ENCODE data around the gene EML4. TPM values are rescaled to one million over a fixed set of nuclear protein-coding genes. Genes with fewer than 3 reads are reported as not detected.

Gene EML4
- total and polyA plus RNA-seq, 10 donors = 25.4 to 176 (median 88.2) TPM

GRCh38 chr2:42217914-42218313 lies 48.8 kb downstream of the EML4 start:
- H3K27ac ChIP-seq = peak overlapping the region in 3 of 8 donors; percentile 53 to 58 (median 57)
- WGBS, 5 donors = 73 to 89% (median 84%) methylated on average over 5 of the region's 5 CpGs
- H3K36me3 ChIP-seq = peaks cover 0 to 7% (median 0%) of the 10 kb centered on the region in 6 donors
- intact Hi-C loops (cut with DNase I; ENCODE audit: low total_unique reads) = no loop called here
- DNase-seq = no peak
- TF ChIP-seq, protein P1, sequence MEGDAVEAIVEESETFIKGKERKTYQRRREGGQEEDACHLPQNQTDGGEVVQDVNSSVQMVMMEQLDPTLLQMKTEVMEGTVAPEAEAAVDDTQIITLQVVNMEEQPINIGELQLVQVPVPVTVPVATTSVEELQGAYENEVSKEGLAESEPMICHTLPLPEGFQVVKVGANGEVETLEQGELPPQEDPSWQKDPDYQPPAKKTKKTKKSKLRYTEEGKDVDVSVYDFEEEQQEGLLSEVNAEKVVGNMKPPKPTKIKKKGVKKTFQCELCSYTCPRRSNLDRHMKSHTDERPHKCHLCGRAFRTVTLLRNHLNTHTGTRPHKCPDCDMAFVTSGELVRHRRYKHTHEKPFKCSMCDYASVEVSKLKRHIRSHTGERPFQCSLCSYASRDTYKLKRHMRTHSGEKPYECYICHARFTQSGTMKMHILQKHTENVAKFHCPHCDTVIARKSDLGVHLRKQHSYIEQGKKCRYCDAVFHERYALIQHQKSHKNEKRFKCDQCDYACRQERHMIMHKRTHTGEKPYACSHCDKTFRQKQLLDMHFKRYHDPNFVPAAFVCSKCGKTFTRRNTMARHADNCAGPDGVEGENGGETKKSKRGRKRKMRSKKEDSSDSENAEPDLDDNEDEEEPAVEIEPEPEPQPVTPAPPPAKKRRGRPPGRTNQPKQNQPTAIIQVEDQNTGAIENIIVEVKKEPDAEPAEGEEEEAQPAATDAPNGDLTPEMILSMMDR (IDR thresholded peaks at IDR 0.05 in 8 of 11, conservative IDR thresholded peaks at IDR 0.05 in 3 of 11) = no peak
- TF ChIP-seq POLR2A (IDR thresholded peaks at IDR 0.05) = no peak
- no peak for TF ChIP-seq POLR2AphosphoS5 (IDR thresholded peaks at IDR 0.05)
- no peaks in the 10 kb centered on the region for H3K27me3 ChIP-seq (replicated peaks in 1 of 7)
- H3K4me3 ChIP-seq = no peak overlapping the region
- H3K4me1 ChIP-seq = peaks cover 5 to 99% (median 50%) of the 10 kb centered on the region in 6 donors
- H3K9me3 ChIP-seq = no peaks in the 10 kb centered on the region

GRCh38 chr2:42218712-42219111 lies 49.6 kb downstream of the EML4 start:
- H3K4me3 ChIP-seq = no peak overlapping the region
- 94 to 99% (median 98%) methylated on average over 3 of the region's 3 CpGs for WGBS, 5 donors
- DNase-seq = no peak
- no peak for TF ChIP-seq POLR2AphosphoS5 (IDR thresholded peaks at IDR 0.05)
- TF ChIP-seq, protein P1 (IDR thresholded peaks at IDR 0.05 in 8 of 11, conservative IDR thresholded peaks at IDR 0.05 in 3 of 11) = no peak
- intact Hi-C loops (cut with DNase I; ENCODE audit: low total_unique reads) = no loop called here
- peaks cover 0 to 7% (median 0%) of the 10 kb centered on the region in 6 donors for H3K36me3 ChIP-seq
- no peaks in the 10 kb centered on the region for H3K9me3 ChIP-seq
- no peak overlapping the region for H3K27ac ChIP-seq
- H3K4me1 ChIP-seq = peaks cover 4 to 99% (median 55%) of the 10 kb centered on the region in 6 donors
- no peaks in the 10 kb centered on the region for H3K27me3 ChIP-seq (replicated peaks in 1 of 7)

- no peak for DNase-seq
- TF ChIP-seq POLR2AphosphoS5 (IDR thresholded peaks at IDR 0.05) (no peak), POLR2A (IDR thresholded peaks at IDR 0.05) (no peak)
- TF ChIP-seq, protein P1 (IDR thresholded peaks at IDR 0.05 in 8 of 11, conservative IDR thresholded peaks at IDR 0.05 in 3 of 11) = no peak
- H3K36me3 ChIP-seq = peaks cover 0 to 7% (median 0%) of the 10 kb centered on the region in 6 donors
- H3K9me3 ChIP-seq = no peaks in the 10 kb centered on the region
- H3K4me1 ChIP-seq = peaks cover 8 to 99% (median 59%) of the 10 kb centered on the region in 6 donors
- intact Hi-C loops (cut with DNase I; ENCODE audit: low total_unique reads) = no loop called here
- H3K27me3 ChIP-seq (replicated peaks in 1 of 7) = no peaks in the 10 kb centered on the region
- no peak overlapping the region for H3K4me3 ChIP-seq
- H3K27ac ChIP-seq = no peak overlapping the region
- 82 to 95% (median 87%) methylated on average over 3 of the region's 3 CpGs for WGBS, 5 donors
These were observed 50.0 kb downstream of the EML4 start for GRCh38 chr2:42219160-42219559.

DNA sequence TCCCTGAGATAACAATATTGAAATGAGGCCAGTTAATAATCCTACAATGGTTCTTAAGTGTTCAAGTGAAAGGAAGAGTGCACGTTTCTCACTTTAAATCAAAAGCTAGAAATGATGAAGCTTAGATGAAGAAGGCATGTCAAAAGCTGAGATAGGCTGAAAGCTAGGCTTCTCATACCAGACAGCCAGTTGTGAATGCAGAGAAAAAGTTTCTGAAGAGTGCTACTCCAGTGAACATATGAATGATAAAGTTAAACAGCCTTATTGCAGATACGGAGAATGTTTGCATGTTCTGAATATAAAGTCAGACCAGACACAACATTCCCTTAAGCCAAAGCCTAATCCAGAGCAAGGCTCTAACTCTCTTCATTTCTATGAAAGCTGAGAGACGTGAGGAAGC lies 51.4 kb downstream of the EML4 start:
- intact Hi-C loops (cut with DNase I; ENCODE audit: low total_unique reads) = no loop called here
- Histone ChIP-seq H3K27ac (no peak overlapping the region), H3K36me3 (peaks cover 0 to 7% (median 0%) of the 10 kb centered on the region in 6 donors), H3K4me1 (peaks cover 12 to 99% (median 63%) of the 10 kb centered on the region in 6 donors), H3K27me3 (replicated peaks in 1 of 7) (no peaks in the 10 kb centered on the region), H3K9me3 (no peaks in the 10 kb centered on the region), H3K4me3 (no peak overlapping the region)
- 57 to 80% (median 74%) methylated on average over 3 of the region's 3 CpGs for whole genome bisulfite sequencing, 5 donors
- no peak for DNase-seq
- TF ChIP-seq, protein P1 (IDR thresholded peaks at IDR 0.05 in 8 of 11, conservative IDR thresholded peaks at IDR 0.05 in 3 of 11) = no peak
- TF ChIP-seq POLR2AphosphoS5 (IDR thresholded peaks at IDR 0.05) (no peak), POLR2A (IDR thresholded peaks at IDR 0.05) (no peak)

Data from spleen (tissue), 11 donors.